Liver (tissue), 3 donors: Measurements from ENCODE around the gene ROBO3.

Source experiments
- EGR1 ChIP-seq, 2 donors: IDR thresholded peaks; 2 replicates each; pipeline ENCODE4 v1.6.1; 2016 to 2018; ENCODE audit warnings: antibody characterized with exemption in 2 of 2, low read depth in 2 of 2
- GABPA ChIP-seq, 2 donors: IDR thresholded peaks in 1 of 2; conservative IDR thresholded peaks in 1 of 2; 2 replicates each; pipeline ENCODE4 v1.6.1; 2016; ENCODE audit warnings: antibody characterized with exemption in 2 of 2, mild to moderate bottlenecking in 1 of 2, moderate library complexity in 1 of 2
- HNF4G ChIP-seq: IDR thresholded peaks from 2 replicates; pipeline ENCODE4 v1.6.1; 2016; ENCODE audit warnings: antibody characterized with exemption
- RAD21 ChIP-seq, 2 donors: IDR thresholded peaks; 2 replicates each; pipeline ENCODE4 v1.6.1; 2016; ENCODE audit warnings: antibody characterized with exemption in 2 of 2, mild to moderate bottlenecking in 2 of 2
- RXRA ChIP-seq, 2 donors: IDR thresholded peaks; 2 replicates each; pipeline ENCODE4 v1.6.1; 2017 to 2018; ENCODE audit warnings: antibody characterized with exemption in 2 of 2, mild to moderate bottlenecking in 1 of 2
- TAF1 ChIP-seq: conservative IDR thresholded peaks from 2 replicates; pipeline ENCODE4 v1.6.1; 2016; ENCODE audit warnings: antibody characterized with exemption, mild to moderate bottlenecking
- YY1 ChIP-seq: IDR thresholded peaks from 2 replicates; pipeline ENCODE4 v1.6.1; 2016; ENCODE audit warnings: antibody characterized with exemption, mild to moderate bottlenecking
- TF ChIP-seq, protein P1 (sequence below): fragments of 150-350 bp; IDR thresholded peaks from 2 replicates; pipeline ENCODE4 v1.5.1; 2017; ENCODE audit warnings: improper control_type of control experiment, low read depth, low read length; ENCODE audit not compliant: missing input control
- TF ChIP-seq, protein P2 (sequence below): IDR thresholded peaks from 2 replicates; pipeline ENCODE4 v1.6.1; 2016; ENCODE audit warnings: antibody characterized with exemption
- donor health status: healthy.
- donor health status: healthy.

DNA sequence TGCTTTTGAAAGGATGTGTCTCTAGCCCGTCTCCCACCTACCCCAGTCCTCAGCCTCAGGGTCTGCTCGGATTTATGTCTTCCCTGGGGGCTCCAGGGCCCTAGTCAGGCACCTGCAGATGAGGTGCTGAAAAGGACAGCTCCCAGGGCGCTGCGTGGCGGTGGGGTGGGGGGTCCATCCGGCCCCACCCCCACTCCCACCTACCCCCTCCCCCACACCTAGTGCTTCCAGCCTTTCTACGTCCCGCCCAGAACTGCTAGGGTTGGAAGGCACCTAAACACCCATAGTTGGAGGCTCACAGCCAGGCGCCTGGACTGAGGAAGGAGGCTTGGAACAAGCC, 1.4 kb upstream of the ROBO3 start:
- TF ChIP-seq, protein P1, sequence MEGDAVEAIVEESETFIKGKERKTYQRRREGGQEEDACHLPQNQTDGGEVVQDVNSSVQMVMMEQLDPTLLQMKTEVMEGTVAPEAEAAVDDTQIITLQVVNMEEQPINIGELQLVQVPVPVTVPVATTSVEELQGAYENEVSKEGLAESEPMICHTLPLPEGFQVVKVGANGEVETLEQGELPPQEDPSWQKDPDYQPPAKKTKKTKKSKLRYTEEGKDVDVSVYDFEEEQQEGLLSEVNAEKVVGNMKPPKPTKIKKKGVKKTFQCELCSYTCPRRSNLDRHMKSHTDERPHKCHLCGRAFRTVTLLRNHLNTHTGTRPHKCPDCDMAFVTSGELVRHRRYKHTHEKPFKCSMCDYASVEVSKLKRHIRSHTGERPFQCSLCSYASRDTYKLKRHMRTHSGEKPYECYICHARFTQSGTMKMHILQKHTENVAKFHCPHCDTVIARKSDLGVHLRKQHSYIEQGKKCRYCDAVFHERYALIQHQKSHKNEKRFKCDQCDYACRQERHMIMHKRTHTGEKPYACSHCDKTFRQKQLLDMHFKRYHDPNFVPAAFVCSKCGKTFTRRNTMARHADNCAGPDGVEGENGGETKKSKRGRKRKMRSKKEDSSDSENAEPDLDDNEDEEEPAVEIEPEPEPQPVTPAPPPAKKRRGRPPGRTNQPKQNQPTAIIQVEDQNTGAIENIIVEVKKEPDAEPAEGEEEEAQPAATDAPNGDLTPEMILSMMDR = no peak
- TF ChIP-seq GABPA (IDR thresholded peaks at IDR 0.05 in 1 of 2, conservative IDR thresholded peaks at IDR 0.05 in 1 of 2) = no peak
- TF ChIP-seq, protein P2, sequence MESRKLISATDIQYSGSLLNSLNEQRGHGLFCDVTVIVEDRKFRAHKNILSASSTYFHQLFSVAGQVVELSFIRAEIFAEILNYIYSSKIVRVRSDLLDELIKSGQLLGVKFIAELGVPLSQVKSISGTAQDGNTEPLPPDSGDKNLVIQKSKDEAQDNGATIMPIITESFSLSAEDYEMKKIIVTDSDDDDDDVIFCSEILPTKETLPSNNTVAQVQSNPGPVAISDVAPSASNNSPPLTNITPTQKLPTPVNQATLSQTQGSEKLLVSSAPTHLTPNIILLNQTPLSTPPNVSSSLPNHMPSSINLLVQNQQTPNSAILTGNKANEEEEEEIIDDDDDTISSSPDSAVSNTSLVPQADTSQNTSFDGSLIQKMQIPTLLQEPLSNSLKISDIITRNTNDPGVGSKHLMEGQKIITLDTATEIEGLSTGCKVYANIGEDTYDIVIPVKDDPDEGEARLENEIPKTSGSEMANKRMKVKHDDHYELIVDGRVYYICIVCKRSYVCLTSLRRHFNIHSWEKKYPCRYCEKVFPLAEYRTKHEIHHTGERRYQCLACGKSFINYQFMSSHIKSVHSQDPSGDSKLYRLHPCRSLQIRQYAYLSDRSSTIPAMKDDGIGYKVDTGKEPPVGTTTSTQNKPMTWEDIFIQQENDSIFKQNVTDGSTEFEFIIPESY = no peak
- no peak for TF ChIP-seq YY1
- TF ChIP-seq RXRA (IDR thresholded peaks at IDR 0.05) = no peak
- TF ChIP-seq RAD21 (IDR thresholded peaks at IDR 0.05) = no peak
- TF ChIP-seq HNF4G = no peak
- no peak for TF ChIP-seq TAF1
- TF ChIP-seq EGR1 (IDR thresholded peaks at IDR 0.05; ENCODE audit: low read depth in 2 of 2) = no peak
